SK-N-SH treated with all-trans-retinoic acid at 6 μM for 48 hours (cell line): Measurements from ENCODE around the gene FLT4.
"Not testable (repeated sequence)": the region's sequence is repeated elsewhere in the genome, so short reads cannot be mapped to it uniquely, and the experiment has no call there.

Experiments
- ATAC-seq: fragments of 200-7000 bp; cut with Tn5 transposase; 3 replicates; pipeline ENCODE4 v1.9.1; 2020; ENCODE audit warnings: mild to moderate bottlenecking, moderate library complexity
- ARNTL ChIP-seq: fragments of 450-650 bp; formaldehyde crosslinking; IDR thresholded peaks from 2 replicates; pipeline ENCODE4 v1.5.0; 2020; ENCODE audit warnings: low read depth, mild to moderate bottlenecking, moderate library complexity, borderline replicate concordance
- BACH2 ChIP-seq: fragments of 250-450 bp; sonication (Bioruptor Pico); IDR thresholded peaks from 2 replicates; pipeline ENCODE4 v1.9.0; 2021; ENCODE audit warnings: mild to moderate bottlenecking, borderline replicate concordance
- CREB5 ChIP-seq: fragments of 250-450 bp; sonication (Bioruptor Pico); IDR thresholded peaks from 2 replicates; pipeline ENCODE4 v1.5.1; 2020; ENCODE audit warnings: low read depth, mild to moderate bottlenecking, moderate library complexity
- CSDC2 ChIP-seq: fragments of 250-450 bp; sonication (Bioruptor Pico); IDR thresholded peaks from 2 replicates; pipeline ENCODE4 v1.5.0; 2020; ENCODE audit warnings: mild to moderate bottlenecking, moderate library complexity
- CSRNP3 ChIP-seq: fragments of 250-450 bp; sonication (Bioruptor Pico); IDR thresholded peaks from 2 replicates; pipeline ENCODE4 v1.5.1; 2021; ENCODE audit warnings: mild to moderate bottlenecking, moderate library complexity
- ESRRG ChIP-seq: fragments of 250-450 bp; sonication (Bioruptor Pico); IDR thresholded peaks from 2 replicates; pipeline ENCODE4 v1.6.1; 2021; ENCODE audit warnings: mild to moderate bottlenecking
- GLIS3 ChIP-seq: fragments of 250-450 bp; sonication (Bioruptor Pico); IDR thresholded peaks from 2 replicates; pipeline ENCODE4 v1.5.0; 2020; ENCODE audit warnings: mild to moderate bottlenecking, moderate library complexity
- ISL1 ChIP-seq: fragments of 250-450 bp; sonication (Bioruptor Pico); IDR thresholded peaks from 2 replicates; pipeline ENCODE4 v2.1.2; 2022; ENCODE audit warnings: mild to moderate bottlenecking, moderate library complexity
- OSR1 ChIP-seq: fragments of 250-450 bp; sonication (Bioruptor Pico); IDR thresholded peaks from 2 replicates; pipeline ENCODE4 v1.8.0; 2022; ENCODE audit warnings: moderate library complexity, mild to moderate bottlenecking, inconsistent platforms
- PATZ1 ChIP-seq: fragments of 250-450 bp; sonication (Bioruptor Pico); IDR thresholded peaks from 2 replicates; pipeline ENCODE4 v1.8.0; 2020; ENCODE audit warnings: mild to moderate bottlenecking, moderate library complexity, borderline replicate concordance
- POU6F1 ChIP-seq: fragments of 250-450 bp; sonication (Bioruptor Pico); IDR thresholded peaks from 2 replicates; pipeline ENCODE4 v1.8.0; 2021; ENCODE audit warnings: low read depth, mild to moderate bottlenecking, moderate library complexity, borderline replicate concordance
- PPARA ChIP-seq: fragments of 250-450 bp; sonication (Bioruptor Pico); IDR thresholded peaks from 2 replicates; pipeline ENCODE4 v1.5.0; 2020; ENCODE audit warnings: mild to moderate bottlenecking, borderline replicate concordance
- RARB ChIP-seq: fragments of 250-450 bp; sonication (Bioruptor Pico); IDR thresholded peaks from 2 replicates; pipeline ENCODE4 v1.8.0; 2021; ENCODE audit warnings: mild to moderate bottlenecking, moderate library complexity
- SNAI2 ChIP-seq: fragments of 250-450 bp; sonication (Bioruptor Pico); IDR thresholded peaks from 2 replicates; pipeline ENCODE4 v1.5.0; 2020; ENCODE audit warnings: mild to moderate bottlenecking, moderate library complexity
- TCF4 ChIP-seq: fragments of 250-450 bp; sonication (Bioruptor Pico); IDR thresholded peaks from 2 replicates; pipeline ENCODE4 v1.8.0; 2021; ENCODE audit warnings: mild to moderate bottlenecking, moderate library complexity, borderline replicate concordance
- TOX ChIP-seq: fragments of 250-450 bp; sonication (Bioruptor Pico); IDR thresholded peaks from 2 replicates; pipeline ENCODE4 v1.8.0; 2021; ENCODE audit warnings: mild to moderate bottlenecking, moderate library complexity, borderline replicate concordance
- ZC3H10 ChIP-seq: fragments of 250-450 bp; sonication (Bioruptor Pico); IDR thresholded peaks from 2 replicates; pipeline ENCODE4 v1.5.1; 2021; ENCODE audit warnings: mild to moderate bottlenecking, moderate library complexity
- ZFP3 ChIP-seq: fragments of 250-450 bp; sonication (Bioruptor Pico); IDR thresholded peaks from 2 replicates; pipeline ENCODE4 v1.5.0; 2020; ENCODE audit warnings: mild to moderate bottlenecking, moderate library complexity
- ZFP30 ChIP-seq: fragments of 450-650 bp; formaldehyde crosslinking; IDR thresholded peaks from 2 replicates; pipeline ENCODE4 v1.5.0; 2022; ENCODE audit warnings: mild to moderate bottlenecking, moderate library complexity
- ZNF565 ChIP-seq: fragments of 450-650 bp; formaldehyde crosslinking; conservative IDR thresholded peaks from 2 replicates; pipeline ENCODE4 v1.5.0; 2020; ENCODE audit warnings: low read depth, mild to moderate bottlenecking, moderate library complexity
- ZNF70 ChIP-seq: fragments of 450-650 bp; formaldehyde crosslinking; IDR thresholded peaks from 2 replicates; pipeline ENCODE4 v1.5.0; 2020; ENCODE audit warnings: mild to moderate bottlenecking, moderate library complexity
- ZNF8 ChIP-seq: fragments of 450-650 bp; formaldehyde crosslinking; IDR thresholded peaks from 2 replicates; pipeline ENCODE4 v1.5.0; 2020; ENCODE audit warnings: mild to moderate bottlenecking, moderate library complexity

The FLT4 gene

GRCh38 chr5:180682560-180682959 lies 33.2 kb upstream of the FLT4 start:
- ATAC-seq: no peak
- TF ChIP-seq OSR1 (CRISPR knock-in tag) (no peak), SNAI2 (CRISPR knock-in tag) (no peak), PPARA (CRISPR knock-in tag) (no peak), ZNF565 (no peak), ARNTL (CRISPR knock-in tag) (no peak), PATZ1 (CRISPR knock-in tag) (no peak), ZFP3 (CRISPR knock-in tag) (no peak), ZC3H10 (CRISPR knock-in tag) (no peak), TOX (CRISPR knock-in tag) (no peak)

GRCh38 chr5:180682008-180682407 lies 32.6 kb upstream of the FLT4 start:
- ATAC-seq: not testable (repeated sequence)

GRCh38 chr5:180678319-180678718 lies 28.9 kb upstream of the FLT4 start:
- ATAC-seq: not testable (repeated sequence)

GRCh38 chr5:180675036-180675635 lies 25.7 kb upstream of the FLT4 start:
- no peak for ATAC-seq
- TF ChIP-seq OSR1 (CRISPR knock-in tag): no peak
- no peak for TF ChIP-seq PATZ1 (CRISPR knock-in tag)
- TF ChIP-seq SNAI2 (CRISPR knock-in tag): no peak
- TF ChIP-seq RARB: no peak
- no peak for TF ChIP-seq CREB5
- no peak for TF ChIP-seq ZFP3 (CRISPR knock-in tag)
- no peak for TF ChIP-seq TOX (CRISPR knock-in tag)
- TF ChIP-seq ZC3H10 (CRISPR knock-in tag): no peak
- TF ChIP-seq ZNF70: no peak
- no peak for TF ChIP-seq ISL1
- TF ChIP-seq ARNTL (CRISPR knock-in tag): no peak
- no peak for TF ChIP-seq ESRRG
- no peak for TF ChIP-seq BACH2 (CRISPR knock-in tag)
- TF ChIP-seq ZFP30 (CRISPR knock-in tag): no peak
- no peak for TF ChIP-seq ZNF565
- TF ChIP-seq ZNF8: no peak
- no peak for TF ChIP-seq CSRNP3 (CRISPR knock-in tag)

GRCh38 chr5:180674090-180674475 lies 24.7 kb upstream of the FLT4 start:
- not testable (repeated sequence) for ATAC-seq

- no peak for TF ChIP-seq ESRRG
- no peak for TF ChIP-seq TOX (CRISPR knock-in tag)
- TF ChIP-seq ZNF8: no peak
- TF ChIP-seq ZFP30 (CRISPR knock-in tag): no peak
- TF ChIP-seq ZNF565: no peak
- no peak for TF ChIP-seq ZNF70
- no peak for TF ChIP-seq POU6F1 (CRISPR knock-in tag)
- no peak for TF ChIP-seq ZFP3 (CRISPR knock-in tag)
- TF ChIP-seq PPARA (CRISPR knock-in tag): no peak
- no peak for TF ChIP-seq OSR1 (CRISPR knock-in tag)
- TF ChIP-seq GLIS3 (CRISPR knock-in tag): no peak
- TF ChIP-seq CREB5: no peak
- no peak for TF ChIP-seq RARB
- no peak for TF ChIP-seq CSDC2 (CRISPR knock-in tag)
- no peak for TF ChIP-seq TCF4 (CRISPR knock-in tag)
- no peak for TF ChIP-seq ARNTL (CRISPR knock-in tag)
- TF ChIP-seq, all 23 proteins: peak for 0
- no peak for ATAC-seq
Measured at GRCh38 chr5:180673371-180674089, 24.1 kb upstream of the FLT4 start.
